ENCODE data around the gene BRSK2.

- TF ChIP-seq CTCF (IDR thresholded peaks at IDR 0.05; ENCODE audit: low read length): no peak
- TF ChIP-seq EZH2phosphoT487 (IDR thresholded peaks at IDR 0.05; ENCODE audit: low read length): no peak
- TF ChIP-seq EZH2 (optimal IDR thresholded peaks at IDR 0.05; ENCODE audit: low read depth, low read length): no peak
Measured at GRCh38 chr11:1343391-1344055, 46.2 kb upstream of the BRSK2 start.
